OCI-LY7 (cell line): Measurements from ENCODE around the gene CRADD. TPM values are rescaled to one million over a fixed set of nuclear protein-coding genes. Genes with fewer than 3 reads are reported as not detected.

ENCODE experiments used
- BruUV-seq: library from RNA; stranded (reverse); fragments of 400-500 nt; replicated peaks from 2 replicates; lab custom pipeline; 2021; lab: Mats Ljungman, UMichigan
- CTCF ChIA-PET: fragments of 300-600 bp; sonication (Branson Sonifier 250); formaldehyde crosslinking; loops from one replicate; lab custom pipeline; 2022; ENCODE audit warnings: antibody characterized with exemption; ENCODE audit not compliant: unreplicated experiment; lab: Charles Lee
- POLR2A ChIA-PET: fragments of 300-600 bp; sonication (Branson Sonifier 250); formaldehyde crosslinking; loops from one replicate; lab custom pipeline; 2022; ENCODE audit warnings: antibody characterized with exemption; lab: Charles Lee
- DNase-seq: peaks from one replicate; pipeline ENCODE4 v3.0.0-alpha.2; 2015; ENCODE audit warnings: low spot score
- H2AFZ ChIP-seq: fragments of 200-600 bp; sonication (generic), shearing (Covaris generic); 2 replicates; pipeline ENCODE4 v1.6.1; 2014; ENCODE audit warnings: mild to moderate bottlenecking, antibody characterized with exemption, low read length, moderate library complexity
- H3K27ac ChIP-seq: fragments of 200-600 bp; sonication (generic); 2 replicates; pipeline ENCODE4 v1.5.1; 2014; ENCODE audit warnings: mixed run types, low read depth, mild to moderate bottlenecking, moderate library complexity, low read length, inconsistent platforms; ENCODE audit not compliant: poor library complexity, severe bottlenecking
- H3K36me3 ChIP-seq: fragments of 200-600 bp; sonication (generic); 2 replicates; pipeline ENCODE4 v1.6.1; 2014; ENCODE audit warnings: mild to moderate bottlenecking, antibody characterized with exemption, low read length, moderate library complexity, mixed read lengths; ENCODE audit not compliant: insufficient read depth
- H3K4me1 ChIP-seq: fragments of 200-600 bp; sonication (generic); 2 replicates; pipeline ENCODE4 v1.5.1; 2014; ENCODE audit warnings: mild to moderate bottlenecking, low read length; ENCODE audit not compliant: insufficient read depth, poor library complexity, severe bottlenecking
- H3K4me2 ChIP-seq: fragments of 200-600 bp; sonication (generic); 2 replicates; pipeline ENCODE4 v1.6.1; 2014; ENCODE audit warnings: mild to moderate bottlenecking, low read length
- H3K4me3 ChIP-seq: fragments of 200-600 bp; sonication (generic); 2 replicates; pipeline ENCODE4 v1.5.1; 2014; ENCODE audit warnings: mild to moderate bottlenecking, low read depth, low read length; ENCODE audit not compliant: poor library complexity, severe bottlenecking
- H3K79me2 ChIP-seq: fragments of 200-600 bp; sonication (generic); 2 replicates; pipeline ENCODE4 v1.6.1; 2016; ENCODE audit warnings: low read depth, mild to moderate bottlenecking, low read length, moderate library complexity, mixed read lengths; ENCODE audit not compliant: insufficient read depth
- H3K9me2 ChIP-seq: fragments of 200-600 bp; sonication (generic); 2 replicates; pipeline ENCODE4 v1.6.1; 2016; ENCODE audit warnings: mild to moderate bottlenecking, low read length, mixed read lengths; ENCODE audit not compliant: insufficient read depth
- H3K9me3 ChIP-seq: fragments of 200-600 bp; sonication (generic); 2 replicates; pipeline ENCODE4 v1.6.1; 2014; ENCODE audit warnings: mild to moderate bottlenecking, mixed run types, low read length, mixed read lengths
- H4K20me1 ChIP-seq: fragments of 200-600 bp; sonication (generic); 2 replicates; pipeline ENCODE4 v1.6.1; 2014; ENCODE audit warnings: mild to moderate bottlenecking, antibody characterized with exemption, low read length, moderate library complexity, mixed read lengths; ENCODE audit not compliant: insufficient read depth
- CTCF ChIP-seq: fragments of 200-600 bp; sonication (generic); conservative IDR thresholded peaks from 2 replicates; pipeline ENCODE4 v1.5.1; 2014; ENCODE audit warnings: mild to moderate bottlenecking, antibody characterized with exemption, low read length, moderate library complexity, mixed read lengths
- EZH2phosphoT487 ChIP-seq: fragments of 200-600 bp; sonication (generic); IDR thresholded peaks from 2 replicates; pipeline ENCODE4 v1.6.1; 2018; ENCODE audit warnings: low read depth, borderline replicate concordance, mild to moderate bottlenecking, mixed run types, antibody characterized with exemption, low read length, moderate library complexity, mixed read lengths
- intact Hi-C: fragments of 100-400 bp; cut with micrococcal nuclease; formaldehyde crosslinking; loops from one replicate; pipeline ENCODE4 v1.10.0; 2022; ENCODE audit not compliant: unreplicated experiment
- total RNA-seq, 2 experiments: library from RNA; depleted of rRNA in 1 of 2; stranded (reverse); fragments of >200 nt in 1 of 2; shearing (Covaris generic) in 1 of 2; gene quantifications; 2 replicates each; pipeline ENCODE4 v1.2.3, GENCODE V29; 2014 to 2022

The CRADD gene
- total RNA-seq, 2 experiments from 2014 or later = 10.5 to 16.8 TPM

GRCh38 chr12:93642751-93643150 is 34.4 kb upstream of the CRADD start:
- no peaks in the 10 kb centered on the region for H3K9me3 ChIP-seq
- H3K4me2 ChIP-seq = no peak overlapping the region
- no peak overlapping the region for H3K4me3 ChIP-seq
- DNase-seq = no peak
- no peak overlapping the region for H2AFZ ChIP-seq
- no peaks in the 10 kb centered on the region for H3K36me3 ChIP-seq
- H3K79me2 ChIP-seq = no peaks in the 10 kb centered on the region
- H4K20me1 ChIP-seq = no peaks in the 10 kb centered on the region
- ChIA-PET POLR2A (no interaction called here), CTCF (no interaction called here)
- intact Hi-C loops = no loop called here
- no peaks in the 10 kb centered on the region for H3K9me2 ChIP-seq
- no peaks in the 10 kb centered on the region for H3K4me1 ChIP-seq
- H3K27ac ChIP-seq = no peak overlapping the region
- BruUV-seq = no TSS peak
- TF ChIP-seq CTCF (no peak), EZH2phosphoT487 (no peak)

- TF ChIP-seq CTCF (no peak), EZH2phosphoT487 (no peak)
- no peak for DNase-seq
- no peak overlapping the region for H3K4me3 ChIP-seq
- POLR2A ChIA-PET = interaction anchor here (0.5 kb wide), 1 partner anchor 124 kb away, joined by 4 read pairs; no protein-coding TSS in a partner anchor
- no peaks in the 10 kb centered on the region for H4K20me1 ChIP-seq
- H2AFZ ChIP-seq = no peak overlapping the region
- no peaks in the 10 kb centered on the region for H3K36me3 ChIP-seq
- BruUV-seq = no TSS peak
- no peaks in the 10 kb centered on the region for H3K9me2 ChIP-seq
- no peak overlapping the region for H3K4me2 ChIP-seq
- no peaks in the 10 kb centered on the region for H3K4me1 ChIP-seq
- CTCF ChIA-PET = no interaction called here
- intact Hi-C loops = no loop called here
- H3K27ac ChIP-seq = no peak overlapping the region
- no peaks in the 10 kb centered on the region for H3K9me3 ChIP-seq
- no peaks in the 10 kb centered on the region for H3K79me2 ChIP-seq
These were observed 31.5 kb upstream of the CRADD start for GRCh38 chr12:93645702-93646101.

- Histone ChIP-seq H3K4me2 (no peak overlapping the region), H3K9me2 (no peaks in the 10 kb centered on the region), H3K79me2 (no peaks in the 10 kb centered on the region), H4K20me1 (no peaks in the 10 kb centered on the region), H3K9me3 (no peaks in the 10 kb centered on the region), H3K27ac (no peak overlapping the region), H3K36me3 (no peaks in the 10 kb centered on the region), H3K4me1 (peaks cover 6% of the 10 kb centered on the region), H2AFZ (no peak overlapping the region), H3K4me3 (no peak overlapping the region)
- no peak for TF ChIP-seq EZH2phosphoT487
- no peak for TF ChIP-seq CTCF
- CTCF ChIA-PET = no interaction called here
- POLR2A ChIA-PET = interaction anchor here (0.5 kb wide), 1 partner anchor 143 kb away, joined by 3 read pairs; no protein-coding TSS in a partner anchor
- intact Hi-C loops = no loop called here
- BruUV-seq = no TSS peak
- DNase-seq = no peak
These were observed 26.5 kb upstream of the CRADD start for GRCh38 chr12:93650626-93651025.
